Measurements from ENCODE around the gene MICAL3.
A peak's percentile ranks its signal among the peaks of the same experiment; 100 is the strongest.
"Not testable (repeated sequence)": the region's sequence is repeated elsewhere in the genome, so short reads cannot be mapped to it uniquely, and the experiment has no call there.

Gene MICAL3

GRCh38 chr22:17942721-17943120 is 81.6 kb downstream of the MICAL3 start:
- peak overlapping the region; percentile 20; the same call in 1 of the 2 replicates for H3K9ac ChIP-seq
- no peak for TF ChIP-seq Cebpa-rat (IDR thresholded peaks at IDR 0.05)
- H3K4me3 ChIP-seq, result no peak overlapping the region
- H3K36me3 ChIP-seq, result no peaks in the 10 kb centered on the region
- H3K27me3 ChIP-seq, result no peaks in the 10 kb centered on the region
- H3K4me2 ChIP-seq, result peak overlapping the region; percentile 98
- no peaks in the 10 kb centered on the region for H3K9me3 ChIP-seq
- H4K20me1 ChIP-seq, result peaks cover 100% of the 10 kb centered on the region
- peak overlapping the region; percentile 52 for H3K27ac ChIP-seq
- H3K4me1 ChIP-seq, result peaks cover 83% of the 10 kb centered on the region

- Histone ChIP-seq H3K27me3 (no peaks in the 10 kb centered on the region), H3K36me3 (peaks cover 8% of the 10 kb centered on the region), H3K4me1 (peaks cover 73% of the 10 kb centered on the region), H3K4me2 (peak overlapping the region; percentile 98), H3K27ac (peak overlapping the region; percentile 52; the same call in 1 of the 2 replicates), H3K9me3 (no peaks in the 10 kb centered on the region), H4K20me1 (peaks cover 100% of the 10 kb centered on the region), H3K9ac (peak overlapping the region; percentile 20; the same call in 1 of the 2 replicates), H3K4me3 (0 out of 2 replicates have a peak overlapping the region, but pooled peaks have one; percentile 19)
- TF ChIP-seq Cebpa-rat (IDR thresholded peaks at IDR 0.05), result no peak
These were observed 82.6 kb downstream of the MICAL3 start for GRCh38 chr22:17941471-17942406.

DNA sequence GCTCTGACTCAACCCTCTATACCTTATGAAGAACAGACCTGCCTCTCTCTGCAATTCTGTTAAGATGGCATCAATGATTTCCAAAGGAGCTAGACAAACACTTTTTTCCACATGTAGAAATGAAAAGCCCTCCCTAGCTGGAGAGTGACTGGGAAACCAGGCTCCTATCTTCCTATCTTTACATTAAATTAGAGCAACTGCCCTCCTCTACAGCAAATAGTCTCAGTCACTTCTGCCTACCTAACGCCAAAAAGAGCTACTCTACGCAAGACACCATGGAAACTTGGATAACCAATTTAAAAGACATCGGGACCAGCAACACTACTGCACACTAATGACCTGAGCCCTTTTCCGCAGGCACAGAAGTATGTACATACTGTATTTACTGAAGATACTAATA is 84.8 kb downstream of the MICAL3 start:
- H4K20me1 ChIP-seq, result peaks cover 79% of the 10 kb centered on the region
- no peak for TF ChIP-seq Cebpa-rat (IDR thresholded peaks at IDR 0.05)
- no peak overlapping the region for H3K9ac ChIP-seq
- no peak overlapping the region for H3K27ac ChIP-seq
- peaks cover 51% of the 10 kb centered on the region for H3K4me1 ChIP-seq
- no peak overlapping the region for H3K4me3 ChIP-seq
- peaks cover 3% of the 10 kb centered on the region; the same call in 1 of the 2 replicates for H3K9me3 ChIP-seq
- no peaks in the 10 kb centered on the region for H3K27me3 ChIP-seq
- 0 out of 2 replicates have a peak overlapping the region, but pooled peaks have one; percentile 98 for H3K4me2 ChIP-seq
- peaks cover 9% of the 10 kb centered on the region for H3K36me3 ChIP-seq

- TF ChIP-seq Cebpa-rat (IDR thresholded peaks at IDR 0.05), result no peak
- H3K27ac ChIP-seq, result no peak overlapping the region
- H3K27me3 ChIP-seq, result no peaks in the 10 kb centered on the region
- no peak overlapping the region for H3K9ac ChIP-seq
- peaks cover 5% of the 10 kb centered on the region; the same call in 1 of the 2 replicates for H3K9me3 ChIP-seq
- peaks cover 73% of the 10 kb centered on the region for H4K20me1 ChIP-seq
- H3K4me1 ChIP-seq, result peaks cover 45% of the 10 kb centered on the region
- H3K36me3 ChIP-seq, result peaks cover 9% of the 10 kb centered on the region
- no peak overlapping the region for H3K4me3 ChIP-seq
- H3K4me2 ChIP-seq, result no peak overlapping the region
These were observed 85.3 kb downstream of the MICAL3 start for GRCh38 chr22:17939011-17939410.

GRCh38 chr22:17938484-17938924 is 85.9 kb downstream of the MICAL3 start:
- H3K4me2 ChIP-seq, result no peak overlapping the region
- TF ChIP-seq Cebpa-rat (IDR thresholded peaks at IDR 0.05), result no peak

GRCh38 chr22:17932457-17932856 is 91.9 kb downstream of the MICAL3 start:
- not testable (repeated sequence) for H3K4me3 ChIP-seq, H3K27me3 ChIP-seq, H3K27ac ChIP-seq, H3K9ac ChIP-seq, H3K4me1 ChIP-seq, H3K4me2 ChIP-seq, H3K36me3 ChIP-seq
- Histone ChIP-seq H4K20me1 (peaks cover 39% of the 10 kb centered on the region), H3K9me3 (peaks cover 15% of the 10 kb centered on the region; the same call in 1 of the 2 replicates)

More at GRCh38 chr22:17938484-17938924, 85.9 kb downstream of the MICAL3 start:
- H3K27ac ChIP-seq, result no peak overlapping the region
- H3K9ac ChIP-seq, result no peak overlapping the region
- peaks cover 9% of the 10 kb centered on the region for H3K36me3 ChIP-seq
- no peaks in the 10 kb centered on the region for H3K27me3 ChIP-seq
- no peak overlapping the region for H3K4me3 ChIP-seq
- peaks cover 40% of the 10 kb centered on the region for H3K4me1 ChIP-seq
- H3K9me3 ChIP-seq, result peaks cover 7% of the 10 kb centered on the region; the same call in 1 of the 2 replicates
- peaks cover 68% of the 10 kb centered on the region for H4K20me1 ChIP-seq

DNA sequence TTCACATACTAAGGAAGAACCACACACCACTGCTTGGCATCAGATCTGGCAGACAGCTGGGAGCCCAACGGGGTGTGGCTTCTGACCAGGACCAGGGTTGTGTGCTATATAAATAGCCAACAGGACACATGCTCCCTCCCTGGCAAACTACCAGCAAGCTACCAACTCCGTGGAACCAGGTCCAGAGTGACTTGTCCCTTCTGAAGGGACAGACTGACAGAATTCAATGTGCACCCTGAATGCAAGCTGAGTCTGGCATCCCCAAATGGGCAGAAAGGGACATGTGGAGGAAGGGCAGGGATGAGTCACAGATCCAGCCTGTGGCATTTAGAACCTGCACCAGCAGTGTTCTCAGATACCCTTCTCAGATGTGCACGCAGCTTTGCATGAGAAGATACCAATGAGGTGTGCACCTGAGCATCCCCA is 92.9 kb downstream of the MICAL3 start:
- Histone ChIP-seq H3K4me2 (no peak overlapping the region), H4K20me1 (peaks cover 42% of the 10 kb centered on the region), H3K4me1 (peaks cover 9% of the 10 kb centered on the region), H3K4me3 (no peak overlapping the region), H3K9ac (no peak overlapping the region), H3K9me3 (peaks cover 15% of the 10 kb centered on the region; the same call in 1 of the 2 replicates), H3K27ac (no peak overlapping the region), H3K27me3 (no peaks in the 10 kb centered on the region), H3K36me3 (no peaks in the 10 kb centered on the region)
- TF ChIP-seq Cebpa-rat (IDR thresholded peaks at IDR 0.05), result no peak

- Histone ChIP-seq H3K4me1 (peaks cover 17% of the 10 kb centered on the region), H3K4me3 (no peak overlapping the region), H3K9me3 (peaks cover 11% of the 10 kb centered on the region; the same call in 1 of the 2 replicates), H4K20me1 (peaks cover 49% of the 10 kb centered on the region), H3K9ac (no peak overlapping the region), H3K4me2 (no peak overlapping the region), H3K27me3 (no peaks in the 10 kb centered on the region), H3K27ac (no peak overlapping the region), H3K36me3 (no peaks in the 10 kb centered on the region)
- no peak for TF ChIP-seq Cebpa-rat (IDR thresholded peaks at IDR 0.05)
These were observed 93.7 kb downstream of the MICAL3 start for GRCh38 chr22:17930455-17931313.

DNA sequence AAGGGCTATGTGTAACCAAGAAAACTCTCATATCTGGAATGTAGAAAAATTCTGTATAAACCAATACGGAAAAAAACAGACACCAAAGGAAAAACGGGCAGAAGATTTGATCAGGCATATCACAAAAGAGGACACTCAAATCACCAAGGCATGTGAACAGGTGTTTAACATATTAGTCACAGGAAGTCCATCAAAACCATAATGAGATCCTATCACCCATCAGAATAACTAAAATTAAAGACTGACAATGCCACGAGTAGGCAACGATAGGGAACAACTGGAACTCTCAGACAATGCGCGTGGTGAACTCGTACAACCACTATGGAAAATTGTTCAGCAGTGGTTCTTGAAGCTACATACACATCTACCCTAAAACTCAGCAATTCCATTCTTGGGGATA is 94.5 kb downstream of the MICAL3 start:
- Histone ChIP-seq H3K9me3 (peaks cover 11% of the 10 kb centered on the region; the same call in 1 of the 2 replicates), H4K20me1 (peaks cover 57% of the 10 kb centered on the region), H3K4me2 (no peak overlapping the region), H3K4me3 (no peak overlapping the region), H3K27ac (no peak overlapping the region), H3K36me3 (no peaks in the 10 kb centered on the region), H3K9ac (no peak overlapping the region), H3K27me3 (no peaks in the 10 kb centered on the region), H3K4me1 (peaks cover 24% of the 10 kb centered on the region)
- TF ChIP-seq Cebpa-rat (IDR thresholded peaks at IDR 0.05), result no peak

Data from BLaER1 (cell line).